Skin of body (tissue), 2 donors: ENCODE results near the gene CHRNB4. TPM values are rescaled to one million over a fixed set of nuclear protein-coding genes. Genes with fewer than 3 reads are reported as not detected.

Source experiments
- DNase-seq: peaks from one replicate; lab custom pipeline; 2025; lab: John Stamatoyannopoulos, UW
- total RNA-seq: library from RNA; depleted of rRNA; stranded (reverse); fragments of >200 nt; gene quantifications from one replicate; pipeline ENCODE4 v1.2.3, GENCODE V29; 2014

Gene CHRNB4
- total RNA-seq, 1 donor from 2014 or later = not detected

- no peak for DNase-seq
These were observed 30.7 kb upstream of the CHRNB4 start for GRCh38 chr15:78671626-78672211.

- DNase-seq = no peak
These were observed 28.0 kb upstream of the CHRNB4 start for GRCh38 chr15:78668987-78669386.

- DNase-seq = no peak
These were observed 26.7 kb upstream of the CHRNB4 start for GRCh38 chr15:78667578-78668236.

GRCh38 chr15:78666010-78666409, 25.0 kb upstream of the CHRNB4 start:
- no peak for DNase-seq

- no peak for DNase-seq
These were observed 22.7 kb upstream of the CHRNB4 start for GRCh38 chr15:78663703-78664102.

- no peak for DNase-seq
These were observed 21.0 kb upstream of the CHRNB4 start for GRCh38 chr15:78662028-78662427.

GRCh38 chr15:78661001-78661400, 20.0 kb upstream of the CHRNB4 start:
- no peak for DNase-seq

GRCh38 chr15:78660584-78660983, 19.6 kb upstream of the CHRNB4 start:
- no peak for DNase-seq

GRCh38 chr15:78658823-78659222, 17.8 kb upstream of the CHRNB4 start:
- no peak for DNase-seq

- DNase-seq = no peak
These were observed 13.3 kb upstream of the CHRNB4 start for GRCh38 chr15:78654272-78654671.

- DNase-seq = no peak
These were observed 11.1 kb upstream of the CHRNB4 start for GRCh38 chr15:78651930-78652615.

GRCh38 chr15:78651007-78651406, 10.0 kb upstream of the CHRNB4 start:
- no peak for DNase-seq

- DNase-seq = no peak
These were observed 9.0 kb upstream of the CHRNB4 start for GRCh38 chr15:78650022-78650421.

- DNase-seq = no peak
These were observed 4.0 kb upstream of the CHRNB4 start for GRCh38 chr15:78645009-78645408.

- DNase-seq = no peak
These were observed 1.3 kb upstream of the CHRNB4 start for GRCh38 chr15:78642331-78642730.

GRCh38 chr15:78641749-78642275, 802 bp upstream of the CHRNB4 start:
- DNase-seq = no peak

- DNase-seq = no peak
These were observed 396 bp downstream of the CHRNB4 start for GRCh38 chr15:78640527-78641101.

GRCh38 chr15:78638658-78639314, 2.2 kb downstream of the CHRNB4 start:
- no peak for DNase-seq

GRCh38 chr15:78637776-78638435, 3.1 kb downstream of the CHRNB4 start:
- DNase-seq = no peak

GRCh38 chr15:78636378-78636859, 4.6 kb downstream of the CHRNB4 start:
- DNase-seq = no peak

GRCh38 chr15:78635346-78635745, 5.7 kb downstream of the CHRNB4 start:
- no peak for DNase-seq
